GM23338 (cell line): Measurements from ENCODE around the gene SPATA9.

Experiments used
- CREB1 ChIP-seq: fragments of 250-450 bp; sonication (Bioruptor Pico); IDR thresholded peaks from 2 replicates; pipeline ENCODE4 v1.5.0; 2020; ENCODE audit warnings: low read depth, mild to moderate bottlenecking, moderate library complexity
- EZH2 ChIP-seq: fragments of 200-600 bp; sonication (generic); IDR thresholded peaks from one replicate; pipeline ENCODE4 v1.8.0; 2017; ENCODE audit warnings: antibody characterized with exemption, mild to moderate bottlenecking, low read depth; ENCODE audit not compliant: unreplicated experiment
- EZH2phosphoT487 ChIP-seq: fragments of 200-600 bp; sonication (generic); IDR thresholded peaks from one replicate; pipeline ENCODE4 v1.8.1; 2018; ENCODE audit warnings: antibody characterized with exemption; ENCODE audit not compliant: unreplicated experiment
- JUNB ChIP-seq: IDR thresholded peaks from one replicate; pipeline ENCODE4 v1.6.1; 2016; ENCODE audit warnings: antibody characterized with exemption; ENCODE audit not compliant: unreplicated experiment
- NANOG ChIP-seq: IDR thresholded peaks from 2 replicates; pipeline ENCODE4 v1.6.1; 2016; ENCODE audit warnings: antibody characterized with exemption, borderline replicate concordance
- POLR2AphosphoS5 ChIP-seq: IDR thresholded peaks from 2 replicates; pipeline ENCODE4 v1.6.1; 2016; ENCODE audit warnings: antibody characterized with exemption, low read depth
- TF ChIP-seq, protein P1 (sequence below), 2 experiments: fragments of 200-600 bp in 1 of 2; sonication (generic) in 1 of 2; conservative IDR thresholded peaks; 2 replicates each; pipeline versions ENCODE4 v1.5.1 to v1.6.1; 2016 to 2017; ENCODE audit warnings: antibody characterized with exemption in 2 of 2, low read depth in 2 of 2, mild to moderate bottlenecking in 2 of 2, moderate library complexity in 1 of 2

DNA sequence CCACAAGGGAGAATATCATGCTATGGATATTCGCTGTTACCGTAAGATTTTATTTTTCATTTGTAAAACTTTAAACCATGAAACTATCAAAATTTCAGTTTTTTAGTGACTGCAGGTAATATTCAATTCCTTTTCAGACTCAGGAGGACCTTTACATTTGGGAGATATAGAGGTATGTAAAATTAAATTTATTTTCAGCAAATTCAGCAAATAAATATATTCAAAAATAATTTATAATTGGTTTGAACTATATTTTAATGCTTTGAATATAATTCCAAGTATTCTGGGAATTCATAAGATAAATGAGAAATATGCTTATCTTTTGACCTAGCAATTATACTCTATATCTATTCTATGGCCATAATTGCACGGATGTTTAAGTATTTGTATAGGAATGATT, 28.6 kb downstream of the SPATA9 start:
- TF ChIP-seq POLR2AphosphoS5 (no peak), CREB1 (CRISPR knock-in tag) (no peak), EZH2phosphoT487 (no peak), JUNB (no peak), NANOG (no peak), EZH2 (no peak)
- TF ChIP-seq, protein P1, sequence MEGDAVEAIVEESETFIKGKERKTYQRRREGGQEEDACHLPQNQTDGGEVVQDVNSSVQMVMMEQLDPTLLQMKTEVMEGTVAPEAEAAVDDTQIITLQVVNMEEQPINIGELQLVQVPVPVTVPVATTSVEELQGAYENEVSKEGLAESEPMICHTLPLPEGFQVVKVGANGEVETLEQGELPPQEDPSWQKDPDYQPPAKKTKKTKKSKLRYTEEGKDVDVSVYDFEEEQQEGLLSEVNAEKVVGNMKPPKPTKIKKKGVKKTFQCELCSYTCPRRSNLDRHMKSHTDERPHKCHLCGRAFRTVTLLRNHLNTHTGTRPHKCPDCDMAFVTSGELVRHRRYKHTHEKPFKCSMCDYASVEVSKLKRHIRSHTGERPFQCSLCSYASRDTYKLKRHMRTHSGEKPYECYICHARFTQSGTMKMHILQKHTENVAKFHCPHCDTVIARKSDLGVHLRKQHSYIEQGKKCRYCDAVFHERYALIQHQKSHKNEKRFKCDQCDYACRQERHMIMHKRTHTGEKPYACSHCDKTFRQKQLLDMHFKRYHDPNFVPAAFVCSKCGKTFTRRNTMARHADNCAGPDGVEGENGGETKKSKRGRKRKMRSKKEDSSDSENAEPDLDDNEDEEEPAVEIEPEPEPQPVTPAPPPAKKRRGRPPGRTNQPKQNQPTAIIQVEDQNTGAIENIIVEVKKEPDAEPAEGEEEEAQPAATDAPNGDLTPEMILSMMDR (conservative IDR thresholded peaks at IDR 0.05; ENCODE audit: low read depth in 2 of 2) = no peak
